Neutrophil (primary cell): Measurements from ENCODE around the gene MUC5B.

Experiments used
- H3K27ac ChIP-seq: fragments of 200-600 bp; sonication (generic); 2 replicates; pipeline ENCODE4 v1.5.1; 2016; ENCODE audit warnings: mild to moderate bottlenecking, moderate library complexity
- H3K27me3 ChIP-seq: fragments of 200-600 bp; sonication (generic); 2 replicates; pipeline ENCODE4 v1.6.0; 2016; ENCODE audit warnings: mild to moderate bottlenecking
- H3K36me3 ChIP-seq: fragments of 200-600 bp; sonication (generic); 2 replicates; pipeline ENCODE4 v1.5.1; 2017
- H3K4me1 ChIP-seq, 2 experiments: fragments of 200-600 bp in 1 of 2; sonication (generic) in 1 of 2; 1 replicate in 1 of 2; 2 replicates in 1 of 2; pipeline versions ENCODE4 v1.5.1 to v1.6.1; 2013 to 2016; ENCODE audit warnings: low read depth in 1 of 2, low read length in 1 of 2, mild to moderate bottlenecking in 1 of 2, moderate library complexity in 1 of 2; ENCODE audit not compliant: control insufficient read depth in 1 of 2, insufficient read depth in 1 of 2
- H3K4me3 ChIP-seq, 2 experiments: fragments of 200-600 bp in 1 of 2; sonication (generic) in 1 of 2; 1 replicate in 1 of 2; 2 replicates in 1 of 2; pipeline ENCODE4 v1.5.1; 2013 to 2016; ENCODE audit warnings: low read depth in 1 of 2, low read length in 1 of 2, mild to moderate bottlenecking in 1 of 2, moderate library complexity in 1 of 2
- H3K9me3 ChIP-seq: fragments of 200-600 bp; sonication (generic); 2 replicates; pipeline ENCODE4 v1.5.1; 2016
- CTCF ChIP-seq: fragments of 200-600 bp; sonication (generic); IDR thresholded peaks from 2 replicates; pipeline ENCODE4 v1.5.1; 2016; ENCODE audit warnings: antibody characterized with exemption

Gene MUC5B

GRCh38 chr11:1219834-1220815 lies 2.7 kb upstream of the MUC5B start:
- no peaks in the 10 kb centered on the region for H3K36me3 ChIP-seq
- H3K4me1 ChIP-seq = no peaks in the 10 kb centered on the region
- H3K27ac ChIP-seq = no peak overlapping the region
- H3K27me3 ChIP-seq = peaks cover 36% of the 10 kb centered on the region
- H3K9me3 ChIP-seq = no peaks in the 10 kb centered on the region
- no peak for TF ChIP-seq CTCF
- no peak overlapping the region for H3K4me3 ChIP-seq

- H3K9me3 ChIP-seq = no peaks in the 10 kb centered on the region
- no peaks in the 10 kb centered on the region for H3K4me1 ChIP-seq
- no peak overlapping the region for H3K27ac ChIP-seq
- H3K36me3 ChIP-seq = no peaks in the 10 kb centered on the region
- H3K4me3 ChIP-seq = no peak overlapping the region
- no peak for TF ChIP-seq CTCF
- H3K27me3 ChIP-seq = peaks cover 42% of the 10 kb centered on the region
Observed at GRCh38 chr11:1220941-1221721, 1.7 kb upstream of the MUC5B start.

- Histone ChIP-seq H3K36me3 (no peaks in the 10 kb centered on the region), H3K9me3 (no peaks in the 10 kb centered on the region), H3K27ac (no peak overlapping the region), H3K4me3 (no peak overlapping the region), H3K4me1 (no peaks in the 10 kb centered on the region), H3K27me3 (peaks cover 42% of the 10 kb centered on the region)
- no peak for TF ChIP-seq CTCF
Observed at GRCh38 chr11:1221848-1222311, 986 bp upstream of the MUC5B start.

- Histone ChIP-seq H3K9me3 (no peaks in the 10 kb centered on the region), H3K27me3 (peaks cover 42% of the 10 kb centered on the region), H3K27ac (no peak overlapping the region), H3K4me3 (no peak overlapping the region), H3K4me1 (no peaks in the 10 kb centered on the region), H3K36me3 (no peaks in the 10 kb centered on the region)
- TF ChIP-seq CTCF = no peak
Observed at GRCh38 chr11:1223346-1224110, 662 bp downstream of the MUC5B start.

DNA sequence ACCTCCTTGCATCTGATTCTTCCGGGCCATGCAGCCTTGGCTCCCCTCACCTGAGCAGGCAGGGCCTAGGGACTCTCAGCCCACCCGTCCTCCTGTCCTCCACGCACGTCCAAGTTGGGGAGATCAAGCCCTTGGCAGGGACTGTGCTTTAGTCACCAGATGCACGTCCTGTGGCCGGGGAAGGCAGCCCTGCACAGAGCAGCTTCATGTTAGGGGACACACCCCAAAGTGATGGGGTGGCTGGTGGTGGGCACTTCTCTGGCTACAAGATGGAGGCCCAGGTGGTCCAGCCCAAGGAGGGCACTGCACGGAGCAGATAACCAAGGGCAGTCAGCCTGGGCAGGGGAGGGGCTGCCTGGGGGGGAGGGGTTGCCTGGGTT lies 1.2 kb downstream of the MUC5B start:
- H3K27me3 ChIP-seq = peaks cover 42% of the 10 kb centered on the region

More for the DNA sequence above, 1.2 kb downstream of the MUC5B start:
- Histone ChIP-seq H3K9me3 (no peaks in the 10 kb centered on the region), H3K4me1 (no peaks in the 10 kb centered on the region), H3K4me3 (no peak overlapping the region), H3K27ac (no peak overlapping the region), H3K36me3 (no peaks in the 10 kb centered on the region)
- TF ChIP-seq CTCF = no peak
